HepG2 (cell line): Measurements from ENCODE around the gene SEPTIN10. TPM values are rescaled to one million over a fixed set of nuclear protein-coding genes. Genes with fewer than 3 reads are reported as not detected.

ENCODE experiments used
- ATAC-seq: fragments of 200-7000 bp; cut with Tn5 transposase; 3 replicates; pipeline ENCODE4 v1.9.1; 2020; ENCODE audit warnings: mild to moderate bottlenecking, moderate library complexity
- BruUV-seq: library from RNA; stranded (reverse); fragments of 400-500 nt; replicated peaks from 2 replicates; lab custom pipeline; 2021; lab: Mats Ljungman, UMichigan
- CTCF ChIA-PET: fragments of 300-600 bp; formaldehyde crosslinking; extraction: SDS; loops from one replicate; lab custom pipeline; 2021; ENCODE audit warnings: low total read pairs, inconsistent platforms, low intra/inter-chr PET ratio; lab: Yijun Ruan, JAX
- POLR2A ChIA-PET: fragments of 350-600 bp; sonication (Branson Sonifier 250); formaldehyde crosslinking; loops from one replicate; lab custom pipeline; 2020; ENCODE audit warnings: antibody characterized with exemption, inconsistent platforms; lab: Yijun Ruan, JAX
- DNase-seq: peaks from one replicate; pipeline ENCODE4 v3.0.0-alpha.2; 2015; ENCODE audit warnings: low spot score
- FAIRE-seq: peaks from 3 replicates; lab custom pipeline; 2011; peaks lifted over from hg19 to GRCh38; lab: Jason Lieb, UNC
- H2AFZ ChIP-seq: one replicate; pipeline ENCODE4 v1.6.1; 2011; ENCODE audit warnings: low read length, inconsistent platforms
- H3K27ac ChIP-seq: fragments of 300-600 bp; 3 replicates; pipeline ENCODE4 v1.8.0; 2011; ENCODE audit warnings: mixed run types, mild to moderate bottlenecking, mixed read lengths, low read length, inconsistent platforms; ENCODE audit not compliant: insufficient read depth; ENCODE audit errors: extremely low read length
- H3K27me3 ChIP-seq, 2 experiments: fragments of 200-600 bp in 1 of 2; 2 replicates in 1 of 2; 3 replicates in 1 of 2; pipeline versions ENCODE4 v1.6.0 to v1.8.0; 2011; ENCODE audit warnings: low read length in 2 of 2, mild to moderate bottlenecking in 2 of 2, moderate library complexity in 2 of 2, inconsistent platforms in 1 of 2; ENCODE audit not compliant: insufficient read depth in 2 of 2, control insufficient read depth in 1 of 2
- H3K36me3 ChIP-seq, 2 experiments: fragments of 200-600 bp in 1 of 2; replicated peaks in 1 of 2; 2 replicates in 1 of 2; 3 replicates in 1 of 2; pipeline versions ENCODE4 v1.5.1 to v1.8.0; 2011; ENCODE audit warnings: low read length in 2 of 2, inconsistent platforms in 1 of 2; ENCODE audit not compliant: insufficient read depth in 2 of 2, control insufficient read depth in 1 of 2
- H3K4me1 ChIP-seq: 2 replicates; pipeline ENCODE4 v1.5.1; 2012; ENCODE audit warnings: low read length, inconsistent platforms; ENCODE audit not compliant: insufficient read depth
- H3K4me2 ChIP-seq: 2 replicates; pipeline ENCODE4 v1.6.0; 2011; ENCODE audit warnings: low read depth, low read length, inconsistent platforms
- H3K4me3 ChIP-seq, 3 experiments: fragments of 200-600 bp in 1 of 3; sonication (generic), shearing (Covaris generic) in 1 of 3; replicated peaks in 1 of 3; 2 replicates each; pipeline ENCODE4 v1.5.1; 2011 to 2016; ENCODE audit warnings: low read length in 3 of 3, inconsistent platforms in 2 of 3, low read depth in 2 of 3, mild to moderate bottlenecking in 2 of 3, control low read depth in 1 of 3, mixed read lengths in 1 of 3; ENCODE audit not compliant: insufficient read depth in 1 of 3
- H3K79me2 ChIP-seq: one replicate; pipeline ENCODE4 v1.6.1; 2011; ENCODE audit warnings: low read length, inconsistent platforms; ENCODE audit not compliant: insufficient read depth
- H3K9ac ChIP-seq: 2 replicates; pipeline ENCODE4 v1.6.0; 2011; ENCODE audit warnings: mild to moderate bottlenecking, low read depth, low read length, inconsistent platforms; ENCODE audit not compliant: insufficient read depth
- H3K9me3 ChIP-seq: 2 replicates; pipeline ENCODE4 v1.5.1; 2012; ENCODE audit warnings: mild to moderate bottlenecking, low read length
- H4K20me1 ChIP-seq: 2 replicates; pipeline ENCODE4 v1.6.0; 2011; ENCODE audit warnings: inconsistent platforms, mild to moderate bottlenecking, low read length, moderate library complexity; ENCODE audit not compliant: insufficient read depth
- AKAP8 ChIP-seq: sonication (generic); formaldehyde crosslinking; IDR thresholded peaks from 2 replicates; pipeline ENCODE4 v1.5.1; 2020; ENCODE audit warnings: mild to moderate bottlenecking, missing genetic modification reagents
- DNMT3B ChIP-seq: conservative IDR thresholded peaks from 2 replicates; pipeline ENCODE4 v1.6.1; 2016; ENCODE audit warnings: missing biosample characterization, control low read depth
- HNF4A ChIP-seq: sonication (generic); formaldehyde crosslinking; IDR thresholded peaks from 2 replicates; pipeline ENCODE4 v1.4.0; 2020; ENCODE audit warnings: missing genetic modification reagents
- ZNF367 ChIP-seq: sonication (generic); formaldehyde crosslinking; IDR thresholded peaks from 2 replicates; pipeline ENCODE4 v1.4.0; 2020; ENCODE audit warnings: missing genetic modification reagents, borderline replicate concordance
- WGBS: methylation state at CpG from one replicate; pipeline ENCODE4 v1.1.6; 2017; ENCODE audit warnings: low lambda C conversion rate; 5-methylcytosine and 5-hydroxymethylcytosine counted together
- in situ Hi-C: cut with HindIII; loops from 2 replicates; pipeline ENCODE4 v1.10.0; 2017; ENCODE audit warnings: low pct_unique_long_range_greater_than_20kb; ENCODE audit not compliant: extremely low pct_ligation_motif_present
- intact Hi-C: fragments of 100-400 bp; cut with micrococcal nuclease; formaldehyde crosslinking; loops from one replicate; pipeline ENCODE4 v1.10.0; 2022; ENCODE audit not compliant: unreplicated experiment
- polyA plus RNA-seq, 8 experiments: library from polyadenylated mRNA; depleted of rRNA in 3 of 8; stranded (reverse) in 7 of 8; unstranded in 1 of 8; fragments of >200 nt; fragmentation: Illumina TruSeq in 4 of 8; extraction: Trizol in 4 of 8; gene quantifications; 2 replicates each; pipeline versions ENCODE4 v1.2.1 to v1.2.3, GENCODE V29; 2011 to 2016; ENCODE audit warnings: low read depth in 4 of 8, missing spikeins in 1 of 8, mixed read lengths in 1 of 8; ENCODE audit not compliant: insufficient read depth in 1 of 8
- total RNA-seq, 5 experiments: library from RNA; depleted of rRNA; stranded (reverse); fragments of >200 nt; fragmentation: Illumina TruSeq; extraction: Trizol; gene quantifications; 2 replicates each; pipeline ENCODE4 v1.2.3, GENCODE V29; 2016; ENCODE audit warnings: low read depth in 1 of 5
- TF ChIP-seq, protein P1 (sequence below): fragments of 450-650 bp; IDR thresholded peaks from 2 replicates; pipeline ENCODE4 v1.6.1; 2017; ENCODE audit warnings: mild to moderate bottlenecking
- TF ChIP-seq, protein P2 (sequence below): IDR thresholded peaks from 2 replicates; pipeline ENCODE4 v1.6.1; 2016; ENCODE audit warnings: low read depth, borderline replicate concordance

SEPTIN10 gene
- total and polyA plus RNA-seq, 2 of the 13 experiments (the other 11 are each of a cell fraction or from before 2014, with no cell fraction given): 45.8 to 67.5 TPM

DNA sequence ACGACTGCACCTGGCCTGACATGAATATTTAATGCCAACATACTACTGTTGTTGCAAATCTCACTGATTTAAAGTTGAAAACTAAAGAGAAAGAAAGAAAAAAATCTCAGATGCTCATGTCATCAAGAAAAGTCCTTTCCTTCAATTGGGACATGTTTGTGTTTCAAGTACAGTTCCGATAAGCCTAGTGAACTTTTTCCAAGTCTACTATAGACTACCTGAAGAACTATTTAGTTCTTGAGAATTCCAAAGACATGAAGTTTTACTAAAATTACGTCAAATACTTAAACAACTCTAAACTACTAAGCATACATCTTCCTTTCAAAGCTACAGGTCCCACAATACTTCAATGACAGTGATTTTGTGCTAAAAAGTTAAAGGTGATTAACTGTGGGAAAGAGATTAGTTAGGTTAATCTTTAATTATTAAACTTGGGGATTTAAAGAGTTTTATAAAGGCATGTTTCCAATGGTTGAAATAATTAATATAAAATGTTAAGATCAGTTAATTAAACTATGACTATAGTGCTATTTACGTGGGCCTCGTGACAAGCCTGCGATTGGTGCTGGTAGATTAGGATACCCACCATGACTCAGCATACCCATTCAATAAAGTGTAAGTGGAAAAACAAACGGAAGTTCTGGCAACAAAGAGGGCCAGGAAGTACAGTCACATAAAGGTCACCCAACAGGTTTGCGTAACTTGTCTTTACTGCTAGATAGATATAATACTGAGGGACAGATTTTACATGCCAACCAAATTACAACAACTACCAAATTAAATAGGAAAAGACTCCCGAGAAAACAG, 55.5 kb downstream of the SEPTIN10 start (continued):
- TF ChIP-seq, protein P1, sequence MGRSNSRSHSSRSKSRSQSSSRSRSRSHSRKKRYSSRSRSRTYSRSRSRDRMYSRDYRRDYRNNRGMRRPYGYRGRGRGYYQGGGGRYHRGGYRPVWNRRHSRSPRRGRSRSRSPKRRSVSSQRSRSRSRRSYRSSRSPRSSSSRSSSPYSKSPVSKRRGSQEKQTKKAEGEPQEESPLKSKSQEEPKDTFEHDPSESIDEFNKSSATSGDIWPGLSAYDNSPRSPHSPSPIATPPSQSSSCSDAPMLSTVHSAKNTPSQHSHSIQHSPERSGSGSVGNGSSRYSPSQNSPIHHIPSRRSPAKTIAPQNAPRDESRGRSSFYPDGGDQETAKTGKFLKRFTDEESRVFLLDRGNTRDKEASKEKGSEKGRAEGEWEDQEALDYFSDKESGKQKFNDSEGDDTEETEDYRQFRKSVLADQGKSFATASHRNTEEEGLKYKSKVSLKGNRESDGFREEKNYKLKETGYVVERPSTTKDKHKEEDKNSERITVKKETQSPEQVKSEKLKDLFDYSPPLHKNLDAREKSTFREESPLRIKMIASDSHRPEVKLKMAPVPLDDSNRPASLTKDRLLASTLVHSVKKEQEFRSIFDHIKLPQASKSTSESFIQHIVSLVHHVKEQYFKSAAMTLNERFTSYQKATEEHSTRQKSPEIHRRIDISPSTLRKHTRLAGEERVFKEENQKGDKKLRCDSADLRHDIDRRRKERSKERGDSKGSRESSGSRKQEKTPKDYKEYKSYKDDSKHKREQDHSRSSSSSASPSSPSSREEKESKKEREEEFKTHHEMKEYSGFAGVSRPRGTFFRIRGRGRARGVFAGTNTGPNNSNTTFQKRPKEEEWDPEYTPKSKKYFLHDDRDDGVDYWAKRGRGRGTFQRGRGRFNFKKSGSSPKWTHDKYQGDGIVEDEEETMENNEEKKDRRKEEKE: no peak
- TF ChIP-seq DNMT3B (CRISPR knock-in tag) (no peak), AKAP8 (CRISPR knock-in tag) (no peak)
- TF ChIP-seq, protein P2, sequence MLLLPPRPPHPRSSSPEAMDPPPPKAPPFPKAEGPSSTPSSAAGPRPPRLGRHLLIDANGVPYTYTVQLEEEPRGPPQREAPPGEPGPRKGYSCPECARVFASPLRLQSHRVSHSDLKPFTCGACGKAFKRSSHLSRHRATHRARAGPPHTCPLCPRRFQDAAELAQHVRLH (CRISPR knock-in tag): no peak
- TF ChIP-seq, all 625 proteins: peak for 141

DNA sequence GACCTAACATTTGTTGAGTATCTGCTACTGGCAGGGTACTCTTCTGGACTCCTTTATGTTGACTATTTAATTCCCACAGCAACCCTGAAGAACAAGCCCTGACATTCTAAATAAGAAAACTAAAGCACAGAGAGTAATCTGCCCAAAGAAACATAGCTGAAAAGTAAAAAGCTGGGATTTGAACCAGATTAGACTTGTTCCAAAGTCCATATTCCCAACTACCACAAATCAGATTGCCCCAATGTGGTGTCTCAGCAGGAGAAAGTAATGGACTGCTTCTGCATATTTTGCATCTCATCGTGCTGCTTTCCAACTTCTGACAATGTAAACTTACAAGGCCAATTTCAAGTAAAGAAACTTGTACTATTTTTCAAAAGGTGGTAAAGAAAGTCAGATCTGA, 56.5 kb downstream of the SEPTIN10 start:
- ATAC-seq: no peak
- Histone ChIP-seq H4K20me1 (no peaks in the 10 kb centered on the region), H2AFZ (no peak overlapping the region), H3K9me3 (no peaks in the 10 kb centered on the region), H3K27me3 (no peaks in the 10 kb centered on the region), H3K36me3 (peaks cover 6 to 13% of the 10 kb centered on the region in 2 experiments), H3K27ac (peak overlapping the region; percentile 7), H3K4me1 (peaks cover 40% of the 10 kb centered on the region), H3K9ac (no peak overlapping the region), H3K79me2 (no peaks in the 10 kb centered on the region), H3K4me2 (no peak overlapping the region), H3K4me3 (no peak overlapping the region)
- 97% methylated on average over 1 of the region's 1 CpG for WGBS
- in situ Hi-C loops (no loop called here), intact Hi-C loops (no loop called here)
- ChIA-PET CTCF (no interaction called here), POLR2A (no interaction called here)
- DNase-seq: no peak
- BruUV-seq: no TSS peak
- no peak for FAIRE-seq
- no peak for TF ChIP-seq ZNF367 (CRISPR knock-in tag)
- peak; percentile 15; the same call in 1 of the 2 replicates for TF ChIP-seq HNF4A
